Neutrophil (primary cell): ENCODE measurements around the gene TCF4.

Experiments
- H3K27ac ChIP-seq: fragments of 200-600 bp; sonication (generic); 2 replicates; pipeline ENCODE4 v1.5.1; 2016; ENCODE audit warnings: mild to moderate bottlenecking, moderate library complexity
- H3K27me3 ChIP-seq: fragments of 200-600 bp; sonication (generic); 2 replicates; pipeline ENCODE4 v1.6.0; 2016; ENCODE audit warnings: mild to moderate bottlenecking
- H3K36me3 ChIP-seq: fragments of 200-600 bp; sonication (generic); 2 replicates; pipeline ENCODE4 v1.5.1; 2017
- H3K4me1 ChIP-seq, 2 experiments: fragments of 200-600 bp in 1 of 2; sonication (generic) in 1 of 2; 1 replicate in 1 of 2; 2 replicates in 1 of 2; pipeline versions ENCODE4 v1.5.1 to v1.6.1; 2013 to 2016; ENCODE audit warnings: low read depth in 1 of 2, low read length in 1 of 2, mild to moderate bottlenecking in 1 of 2, moderate library complexity in 1 of 2; ENCODE audit not compliant: control insufficient read depth in 1 of 2, insufficient read depth in 1 of 2
- H3K4me3 ChIP-seq, 2 experiments: fragments of 200-600 bp in 1 of 2; sonication (generic) in 1 of 2; 1 replicate in 1 of 2; 2 replicates in 1 of 2; pipeline ENCODE4 v1.5.1; 2013 to 2016; ENCODE audit warnings: low read depth in 1 of 2, low read length in 1 of 2, mild to moderate bottlenecking in 1 of 2, moderate library complexity in 1 of 2
- H3K9me3 ChIP-seq: fragments of 200-600 bp; sonication (generic); 2 replicates; pipeline ENCODE4 v1.5.1; 2016
- TF ChIP-seq, protein P1 (sequence below): fragments of 200-600 bp; sonication (generic); IDR thresholded peaks from 2 replicates; pipeline ENCODE4 v1.5.1; 2016; ENCODE audit warnings: antibody characterized with exemption

Gene TCF4

DNA sequence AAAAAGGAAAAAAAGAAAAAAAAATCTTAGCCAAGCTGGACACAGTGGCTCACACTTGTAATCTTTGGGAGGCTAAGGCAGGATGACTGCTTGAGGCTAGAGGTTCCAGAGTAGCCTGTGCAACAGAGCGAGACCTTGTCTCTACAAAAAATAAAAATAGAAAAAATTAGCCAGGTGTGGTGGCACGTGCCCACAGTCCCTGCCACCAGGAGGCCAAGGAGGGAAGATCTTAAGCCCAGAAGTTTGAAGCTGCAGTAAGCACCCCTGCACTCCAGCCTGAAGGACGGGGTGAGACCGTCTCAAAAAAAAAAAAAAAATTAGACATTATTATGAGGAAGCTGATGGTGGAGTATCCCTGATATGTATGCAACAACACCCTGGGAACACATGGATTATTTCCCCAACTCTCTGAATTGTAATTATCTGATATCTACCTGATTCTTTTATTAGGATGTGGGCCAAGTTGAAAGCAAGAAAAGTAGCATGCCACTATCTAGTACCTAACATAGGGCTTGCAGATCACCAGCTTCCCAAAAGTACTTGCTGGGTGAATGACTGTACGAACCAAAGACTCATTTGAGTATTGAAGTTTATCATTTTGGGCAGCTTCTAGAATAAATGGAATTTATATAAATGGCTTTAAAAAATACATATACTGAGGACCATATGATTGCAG lies 140.9 kb downstream of the TCF4 start:
- H3K9me3 ChIP-seq = no peaks in the 10 kb centered on the region
- no peak overlapping the region for H3K4me3 ChIP-seq
- TF ChIP-seq, protein P1, sequence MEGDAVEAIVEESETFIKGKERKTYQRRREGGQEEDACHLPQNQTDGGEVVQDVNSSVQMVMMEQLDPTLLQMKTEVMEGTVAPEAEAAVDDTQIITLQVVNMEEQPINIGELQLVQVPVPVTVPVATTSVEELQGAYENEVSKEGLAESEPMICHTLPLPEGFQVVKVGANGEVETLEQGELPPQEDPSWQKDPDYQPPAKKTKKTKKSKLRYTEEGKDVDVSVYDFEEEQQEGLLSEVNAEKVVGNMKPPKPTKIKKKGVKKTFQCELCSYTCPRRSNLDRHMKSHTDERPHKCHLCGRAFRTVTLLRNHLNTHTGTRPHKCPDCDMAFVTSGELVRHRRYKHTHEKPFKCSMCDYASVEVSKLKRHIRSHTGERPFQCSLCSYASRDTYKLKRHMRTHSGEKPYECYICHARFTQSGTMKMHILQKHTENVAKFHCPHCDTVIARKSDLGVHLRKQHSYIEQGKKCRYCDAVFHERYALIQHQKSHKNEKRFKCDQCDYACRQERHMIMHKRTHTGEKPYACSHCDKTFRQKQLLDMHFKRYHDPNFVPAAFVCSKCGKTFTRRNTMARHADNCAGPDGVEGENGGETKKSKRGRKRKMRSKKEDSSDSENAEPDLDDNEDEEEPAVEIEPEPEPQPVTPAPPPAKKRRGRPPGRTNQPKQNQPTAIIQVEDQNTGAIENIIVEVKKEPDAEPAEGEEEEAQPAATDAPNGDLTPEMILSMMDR = no peak
- H3K36me3 ChIP-seq = no peaks in the 10 kb centered on the region
- no peaks in the 10 kb centered on the region for H3K27me3 ChIP-seq
- no peaks in the 10 kb centered on the region for H3K4me1 ChIP-seq
- H3K27ac ChIP-seq = no peak overlapping the region

DNA sequence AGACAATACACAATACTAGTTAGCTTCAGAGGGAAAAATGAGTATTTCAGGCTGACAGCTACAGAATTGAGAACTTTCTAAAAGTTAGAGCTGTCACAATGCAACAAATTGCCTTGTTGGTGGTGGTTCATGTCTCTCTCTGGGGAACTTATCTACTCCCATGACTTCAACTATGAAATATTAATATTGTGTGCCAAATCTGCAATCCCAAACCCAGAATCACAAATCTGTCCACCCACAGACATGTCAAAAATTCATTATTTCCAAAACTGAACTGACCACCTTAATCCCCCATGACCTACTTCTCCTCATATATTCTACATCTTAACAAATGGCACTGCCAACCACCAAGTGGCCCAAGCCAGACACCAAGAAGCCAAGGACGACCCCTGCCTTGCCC lies 143.5 kb downstream of the TCF4 start:
- Histone ChIP-seq H3K27ac (no peak overlapping the region), H3K4me3 (no peak overlapping the region), H3K27me3 (no peaks in the 10 kb centered on the region), H3K36me3 (no peaks in the 10 kb centered on the region), H3K9me3 (no peaks in the 10 kb centered on the region), H3K4me1 (no peaks in the 10 kb centered on the region)
- TF ChIP-seq, protein P1 = no peak

DNA sequence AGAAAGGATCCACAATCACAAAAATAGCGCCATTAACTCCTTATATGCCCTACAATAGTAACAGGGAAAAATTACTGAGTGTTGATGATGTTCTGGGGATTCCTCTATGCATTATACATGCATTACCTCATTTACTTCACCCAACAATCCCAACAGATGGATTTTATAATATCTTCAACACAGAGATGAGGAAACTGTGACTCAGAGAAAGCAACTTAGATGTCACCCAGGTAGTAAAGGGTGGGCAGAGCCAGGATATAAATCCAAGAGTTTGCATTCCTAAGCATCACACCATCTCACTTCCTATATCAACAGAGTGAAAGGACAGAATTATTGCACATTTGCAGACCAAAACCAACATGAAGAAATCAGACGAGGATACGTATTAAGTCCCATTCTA lies 144.2 kb downstream of the TCF4 start:
- Histone ChIP-seq H3K9me3 (no peaks in the 10 kb centered on the region), H3K4me3 (no peak overlapping the region), H3K27ac (no peak overlapping the region), H3K4me1 (no peaks in the 10 kb centered on the region), H3K36me3 (no peaks in the 10 kb centered on the region), H3K27me3 (no peaks in the 10 kb centered on the region)
- TF ChIP-seq, protein P1 = no peak

DNA sequence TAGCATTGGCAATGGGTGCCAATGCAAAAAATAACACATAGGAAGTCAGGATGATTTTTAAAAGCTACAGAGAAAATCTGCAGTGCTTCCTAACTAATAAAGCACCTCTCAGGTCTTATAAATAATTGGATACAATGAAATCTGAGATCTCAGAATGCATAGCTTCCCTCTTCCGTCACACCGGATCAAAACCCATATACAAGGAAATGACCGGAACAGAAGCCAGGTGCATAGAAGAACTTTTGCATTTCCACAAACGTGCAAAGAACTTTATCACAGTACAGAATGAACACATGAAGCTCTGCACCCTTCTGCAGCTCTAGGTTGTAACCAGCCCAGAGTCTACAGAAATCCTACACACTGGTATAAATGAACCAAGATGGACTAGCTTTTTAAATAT lies 145.4 kb downstream of the TCF4 start:
- TF ChIP-seq, protein P1 = no peak
- no peaks in the 10 kb centered on the region for H3K36me3 ChIP-seq
- no peaks in the 10 kb centered on the region for H3K9me3 ChIP-seq
- H3K4me3 ChIP-seq = no peak overlapping the region
- no peaks in the 10 kb centered on the region for H3K4me1 ChIP-seq
- H3K27ac ChIP-seq = no peak overlapping the region
- H3K27me3 ChIP-seq = no peaks in the 10 kb centered on the region

DNA sequence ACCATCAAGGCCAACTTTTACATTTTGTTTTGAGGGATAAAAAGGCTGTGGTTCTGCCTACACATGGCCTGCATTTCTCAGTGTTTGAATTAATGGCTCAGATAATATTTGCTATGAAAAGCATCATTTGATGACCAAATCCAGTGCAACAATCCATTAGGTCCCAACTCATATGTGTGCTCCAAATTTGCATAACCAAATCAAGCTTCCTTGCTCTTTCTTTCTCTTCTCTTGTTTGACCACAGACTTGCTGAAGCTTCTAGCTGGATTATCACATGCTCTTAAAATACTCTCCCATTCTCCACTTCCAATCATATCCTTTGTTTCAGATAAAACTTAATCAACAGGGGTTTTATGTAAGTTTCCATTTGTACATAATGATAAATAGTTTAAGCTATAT lies 147.0 kb downstream of the TCF4 start:
- Histone ChIP-seq H3K36me3 (no peaks in the 10 kb centered on the region), H3K27me3 (no peaks in the 10 kb centered on the region), H3K27ac (no peak overlapping the region), H3K4me3 (no peak overlapping the region), H3K9me3 (no peaks in the 10 kb centered on the region), H3K4me1 (no peaks in the 10 kb centered on the region)
- TF ChIP-seq, protein P1 = no peak
